ENCODE measurements around the gene KCNQ1.

Gene KCNQ1

DNA sequence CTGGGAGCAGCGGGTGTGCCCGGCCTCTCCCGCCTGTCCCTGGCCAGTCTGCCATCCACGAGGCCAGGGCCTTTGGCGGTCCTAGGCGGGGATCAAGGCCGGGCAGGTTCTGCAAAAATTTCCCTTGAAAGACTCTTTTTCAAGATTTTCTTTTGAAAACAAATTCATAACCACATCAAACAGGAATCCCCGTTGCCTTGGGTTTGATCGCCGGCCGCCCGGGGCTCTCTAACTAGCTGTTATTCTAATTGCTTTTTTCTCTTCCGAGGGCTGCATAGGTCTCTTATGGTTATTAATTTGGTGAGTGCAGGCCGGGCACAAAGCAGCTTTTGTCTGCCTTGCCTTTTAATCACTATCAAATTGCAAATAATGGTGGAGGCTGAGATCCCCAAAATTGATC is 398.7 kb downstream of the KCNQ1 start:
- Histone ChIP-seq H3K9me3 (ENCODE audit: control insufficient read depth, low read length) (no peaks in the 10 kb centered on the region), H3K4me3 (ENCODE audit: insufficient read depth in 1 of 2, low read depth in 1 of 2, low read length in 2 of 2) (no peak overlapping the region), H3K9ac (ENCODE audit: low read length) (no peak overlapping the region), H3K23ac (ENCODE audit: low read length in 2 of 2) (no peak overlapping the region), H3K4me1 (ENCODE audit: control insufficient read depth, insufficient read depth, low read depth, low read length) (peaks cover 28% of the 10 kb centered on the region), H2BK5ac (ENCODE audit: low read depth, low read length, poor library complexity, severe bottlenecking) (no peak overlapping the region), H3K14ac (ENCODE audit: low read length in 2 of 2) (no peak overlapping the region), H2BK120ac (ENCODE audit: low read depth, low read length) (no peak overlapping the region), H3K4me2 (ENCODE audit: low read length, poor library complexity, severe bottlenecking) (no peak overlapping the region), H2AK5ac (ENCODE audit: low read length, severe bottlenecking) (peak overlapping the region; percentile 10), H4K8ac (ENCODE audit: low read length) (no peak overlapping the region), H3K27me3 (ENCODE audit: control insufficient read depth in 1 of 2, insufficient read depth in 1 of 2, low read length in 2 of 2) (peaks cover 0 to 11% of the 10 kb centered on the region in 2 experiments), H3K79me1 (replicated peaks; ENCODE audit: low read length, poor library complexity, severe bottlenecking) (no peaks in the 10 kb centered on the region), H4K91ac (ENCODE audit: low read length) (no peak overlapping the region), H3K36me3 (ENCODE audit: control insufficient read depth in 1 of 2, insufficient read depth in 2 of 2, low read depth in 1 of 2, low read length in 2 of 2) (peaks cover 0 to 3% of the 10 kb centered on the region in 2 experiments), H2BK15ac (ENCODE audit: low read depth, poor library complexity, severe bottlenecking) (no peak overlapping the region), H2BK12ac (ENCODE audit: low read length in 2 of 2) (no peak overlapping the region), H2AFZ (ENCODE audit: low read depth, low read length) (no peak overlapping the region), H3K18ac (ENCODE audit: low read depth in 1 of 2, low read length in 2 of 2) (no peak overlapping the region), H3K4ac (ENCODE audit: low read depth in 1 of 2, low read length in 2 of 2) (no peak overlapping the region), H3K27ac (ENCODE audit: low read length, poor library complexity, severe bottlenecking) (no peak overlapping the region)
- no peak for DNase-seq
- WGBS, result 92% methylated on average over 13 of the region's 14 CpGs

DNA sequence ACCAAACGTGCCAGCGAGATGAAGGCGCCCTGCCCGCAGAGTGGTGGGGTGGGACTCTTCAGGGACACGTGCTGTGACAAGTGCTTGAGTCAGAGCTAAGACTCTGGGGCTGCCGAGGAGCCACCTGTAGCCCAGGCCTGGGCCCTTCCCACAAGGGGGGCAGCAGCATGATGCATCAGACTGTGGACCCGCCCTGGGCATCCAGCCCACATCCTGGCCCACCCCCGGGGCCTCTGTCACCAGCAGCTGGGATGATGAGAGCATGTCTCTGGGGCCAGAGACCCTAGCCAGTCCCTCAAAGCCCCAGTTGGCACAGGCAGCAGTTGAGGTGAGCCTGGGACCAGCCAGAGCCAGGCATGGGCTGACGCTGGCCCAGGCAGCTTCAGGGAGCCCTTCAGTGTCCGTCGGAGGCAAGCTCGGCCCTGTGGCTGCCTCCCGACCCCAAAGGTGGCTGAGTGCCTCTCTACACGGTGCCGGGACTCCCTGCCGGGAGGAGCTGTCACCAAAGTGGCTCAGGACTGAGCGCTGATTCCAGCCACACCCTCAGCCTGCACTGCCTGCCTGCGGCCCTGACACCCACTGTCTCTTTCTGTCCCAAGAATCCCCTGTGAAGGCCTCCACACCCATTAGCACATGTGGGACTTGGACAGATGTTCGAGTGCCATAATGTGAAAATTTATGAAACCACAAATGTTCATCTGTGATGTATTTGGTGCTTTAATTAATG is 399.5 kb downstream of the KCNQ1 start:
- H3K4me3 ChIP-seq (ENCODE audit: insufficient read depth in 1 of 2, low read depth in 1 of 2, low read length in 2 of 2), result no peak overlapping the region

GRCh38 chr11:2844996-2845395 is 400.2 kb downstream of the KCNQ1 start:
- no peak overlapping the region for H2BK12ac ChIP-seq (ENCODE audit: low read length in 2 of 2)
- no peak for DNase-seq
- peak overlapping the region; percentile 22 for H4K91ac ChIP-seq (ENCODE audit: low read length)
- no peak overlapping the region for H3K18ac ChIP-seq (ENCODE audit: low read depth in 1 of 2, low read length in 2 of 2)
- H4K8ac ChIP-seq (ENCODE audit: low read length), result no peak overlapping the region
- no peak overlapping the region for H2AFZ ChIP-seq (ENCODE audit: low read depth, low read length)
- no peak overlapping the region for H3K27ac ChIP-seq (ENCODE audit: low read length, poor library complexity, severe bottlenecking)
- H3K79me1 ChIP-seq (replicated peaks; ENCODE audit: low read length, poor library complexity, severe bottlenecking), result no peaks in the 10 kb centered on the region
- H3K14ac ChIP-seq (ENCODE audit: low read length in 2 of 2), result no peak overlapping the region
- peaks cover 28% of the 10 kb centered on the region for H3K4me1 ChIP-seq (ENCODE audit: control insufficient read depth, insufficient read depth, low read depth, low read length)
- H2AK5ac ChIP-seq (ENCODE audit: low read length, severe bottlenecking), result no peak overlapping the region
- H3K36me3 ChIP-seq (ENCODE audit: control insufficient read depth in 1 of 2, insufficient read depth in 2 of 2, low read depth in 1 of 2, low read length in 2 of 2), result peaks cover 0 to 3% of the 10 kb centered on the region in 2 experiments
- H2BK5ac ChIP-seq (ENCODE audit: low read depth, low read length, poor library complexity, severe bottlenecking), result no peak overlapping the region
- H3K9ac ChIP-seq (ENCODE audit: low read length), result no peak overlapping the region
- H3K4me2 ChIP-seq (ENCODE audit: low read length, poor library complexity, severe bottlenecking), result no peak overlapping the region
- H2BK120ac ChIP-seq (ENCODE audit: low read depth, low read length), result no peak overlapping the region
- peaks cover 0 to 18% of the 10 kb centered on the region in 2 experiments for H3K27me3 ChIP-seq (ENCODE audit: control insufficient read depth in 1 of 2, insufficient read depth in 1 of 2, low read length in 2 of 2)
- H3K4me3 ChIP-seq (ENCODE audit: insufficient read depth in 1 of 2, low read depth in 1 of 2, low read length in 2 of 2), result no peak overlapping the region
- no peaks in the 10 kb centered on the region for H3K9me3 ChIP-seq (ENCODE audit: control insufficient read depth, low read length)
- WGBS, result 88% methylated on average over 10 of the region's 12 CpGs
- no peak overlapping the region for H2BK15ac ChIP-seq (ENCODE audit: low read depth, poor library complexity, severe bottlenecking)
- no peak overlapping the region for H3K4ac ChIP-seq (ENCODE audit: low read depth in 1 of 2, low read length in 2 of 2)
- H3K23ac ChIP-seq (ENCODE audit: low read length in 2 of 2), result no peak overlapping the region

More for the DNA sequence above, 399.5 kb downstream of the KCNQ1 start:
- Histone ChIP-seq H3K14ac (ENCODE audit: low read length in 2 of 2) (no peak overlapping the region), H3K18ac (ENCODE audit: low read depth in 1 of 2, low read length in 2 of 2) (no peak overlapping the region), H3K4me1 (ENCODE audit: control insufficient read depth, insufficient read depth, low read depth, low read length) (peaks cover 28% of the 10 kb centered on the region), H2BK120ac (ENCODE audit: low read depth, low read length) (no peak overlapping the region), H3K23ac (ENCODE audit: low read length in 2 of 2) (no peak overlapping the region), H3K36me3 (ENCODE audit: control insufficient read depth in 1 of 2, insufficient read depth in 2 of 2, low read depth in 1 of 2, low read length in 2 of 2) (peaks cover 0 to 3% of the 10 kb centered on the region in 2 experiments), H4K8ac (ENCODE audit: low read length) (no peak overlapping the region), H3K79me1 (replicated peaks; ENCODE audit: low read length, poor library complexity, severe bottlenecking) (no peaks in the 10 kb centered on the region), H2BK12ac (ENCODE audit: low read length in 2 of 2) (peak overlapping the region in 1 of 2 experiments; percentile 21), H4K91ac (ENCODE audit: low read length) (no peak overlapping the region), H3K4me2 (ENCODE audit: low read length, poor library complexity, severe bottlenecking) (no peak overlapping the region), H3K4ac (ENCODE audit: low read depth in 1 of 2, low read length in 2 of 2) (no peak overlapping the region), H2BK5ac (ENCODE audit: low read depth, low read length, poor library complexity, severe bottlenecking) (no peak overlapping the region), H3K27ac (ENCODE audit: low read length, poor library complexity, severe bottlenecking) (no peak overlapping the region), H3K27me3 (ENCODE audit: control insufficient read depth in 1 of 2, insufficient read depth in 1 of 2, low read length in 2 of 2) (peaks cover 0 to 18% of the 10 kb centered on the region in 2 experiments), H2AFZ (ENCODE audit: low read depth, low read length) (no peak overlapping the region), H2BK15ac (ENCODE audit: low read depth, poor library complexity, severe bottlenecking) (peak overlapping the region; percentile 52), H3K9ac (ENCODE audit: low read length) (no peak overlapping the region), H3K9me3 (ENCODE audit: control insufficient read depth, low read length) (no peaks in the 10 kb centered on the region), H2AK5ac (ENCODE audit: low read length, severe bottlenecking) (no peak overlapping the region)
- WGBS, result 84% methylated on average over 18 of the region's 19 CpGs
- DNase-seq, result no peak

GRCh38 chr11:2846056-2846455 is 401.2 kb downstream of the KCNQ1 start:
- Histone ChIP-seq H3K27me3 (ENCODE audit: control insufficient read depth in 1 of 2, insufficient read depth in 1 of 2, low read length in 2 of 2) (peaks cover 0 to 20% of the 10 kb centered on the region in 2 experiments), H3K18ac (ENCODE audit: low read depth in 1 of 2, low read length in 2 of 2) (peak overlapping the region in 1 of 2 experiments; percentile 46), H3K9me3 (ENCODE audit: control insufficient read depth, low read length) (no peaks in the 10 kb centered on the region), H4K8ac (ENCODE audit: low read length) (peak overlapping the region; percentile 3), H2BK12ac (ENCODE audit: low read length in 2 of 2) (peak overlapping the region; percentile 14 to 81), H2BK15ac (ENCODE audit: low read depth, poor library complexity, severe bottlenecking) (no peak overlapping the region), H3K4me2 (ENCODE audit: low read length, poor library complexity, severe bottlenecking) (no peak overlapping the region), H3K27ac (ENCODE audit: low read length, poor library complexity, severe bottlenecking) (no peak overlapping the region), H2AFZ (ENCODE audit: low read depth, low read length) (peak overlapping the region; percentile 10), H3K14ac (ENCODE audit: low read length in 2 of 2) (peak overlapping the region in 1 of 2 experiments; percentile 32), H3K4me3 (ENCODE audit: insufficient read depth in 1 of 2, low read depth in 1 of 2, low read length in 2 of 2) (no peak overlapping the region), H2AK5ac (ENCODE audit: low read length, severe bottlenecking) (no peak overlapping the region), H3K9ac (ENCODE audit: low read length) (no peak overlapping the region), H3K4me1 (ENCODE audit: control insufficient read depth, insufficient read depth, low read depth, low read length) (peaks cover 28% of the 10 kb centered on the region), H2BK120ac (ENCODE audit: low read depth, low read length) (no peak overlapping the region), H3K36me3 (ENCODE audit: control insufficient read depth in 1 of 2, insufficient read depth in 2 of 2, low read depth in 1 of 2, low read length in 2 of 2) (peaks cover 0 to 3% of the 10 kb centered on the region in 2 experiments), H2BK5ac (ENCODE audit: low read depth, low read length, poor library complexity, severe bottlenecking) (no peak overlapping the region), H3K4ac (ENCODE audit: low read depth in 1 of 2, low read length in 2 of 2) (peak overlapping the region in 1 of 2 experiments; percentile 35), H3K23ac (ENCODE audit: low read length in 2 of 2) (no peak overlapping the region), H4K91ac (ENCODE audit: low read length) (no peak overlapping the region), H3K79me1 (replicated peaks; ENCODE audit: low read length, poor library complexity, severe bottlenecking) (no peaks in the 10 kb centered on the region)
- DNase-seq, result peak; percentile 78
- WGBS, result 42% methylated on average over 17 of the region's 17 CpGs

Data from mesenchymal stem cell (in vitro differentiated cells and primary cell).